Small intestine (tissue), 7 donors: Measurements from ENCODE around the gene DAG1. TPM values are rescaled to one million over a fixed set of nuclear protein-coding genes. Genes with fewer than 3 reads are reported as not detected.

Experiments
- DNase-seq, 2 donors: peaks; one replicate each; pipeline versions ENCODE4 v3.0.0 to v3.0.0-alpha.2; 2013
- FAIRE-seq: peaks from 2 replicates; lab custom pipeline; 2012; peaks lifted over from hg19 to GRCh38; lab: Jason Lieb, UNC
- H3K27ac ChIP-seq, 3 donors: one replicate each; pipeline ENCODE4 v1.5.1; 2013; ENCODE audit warnings: low read length in 2 of 3, mild to moderate bottlenecking in 2 of 3, control low read depth in 1 of 3, inconsistent platforms in 1 of 3, low read depth in 1 of 3, moderate library complexity in 1 of 3
- H3K27me3 ChIP-seq, 3 donors: one replicate each; pipeline ENCODE4 v1.6.1; 2013; ENCODE audit warnings: low read length in 3 of 3, inconsistent platforms in 1 of 3; ENCODE audit not compliant: control insufficient read depth in 3 of 3, insufficient read depth in 3 of 3
- H3K36me3 ChIP-seq, 3 donors: one replicate each; pipeline ENCODE4 v1.6.1; 2013; ENCODE audit warnings: low read length in 3 of 3, inconsistent platforms in 1 of 3, low read depth in 1 of 3, mild to moderate bottlenecking in 1 of 3, moderate library complexity in 1 of 3; ENCODE audit not compliant: control insufficient read depth in 3 of 3, insufficient read depth in 2 of 3
- H3K4me1 ChIP-seq, 3 donors: one replicate each; pipeline ENCODE4 v1.6.1; 2013; ENCODE audit warnings: low read length in 2 of 3, inconsistent platforms in 1 of 3, low read depth in 1 of 3, mild to moderate bottlenecking in 1 of 3, moderate library complexity in 1 of 3; ENCODE audit not compliant: control insufficient read depth in 3 of 3, insufficient read depth in 2 of 3
- H3K4me3 ChIP-seq, 3 donors: one replicate each; pipeline ENCODE4 v1.5.1; 2013; ENCODE audit warnings: low read length in 3 of 3, control low read depth in 1 of 3, inconsistent platforms in 1 of 3, low read depth in 1 of 3, mild to moderate bottlenecking in 1 of 3, moderate library complexity in 1 of 3
- H3K9me3 ChIP-seq, 2 donors: one replicate each; pipeline ENCODE4 v1.6.1; 2013; ENCODE audit warnings: low read depth in 1 of 2, low read length in 1 of 2; ENCODE audit not compliant: control insufficient read depth in 2 of 2, insufficient read depth in 1 of 2
- WGBS, 3 donors: extraction: QIAGEN DNeasy Blood & Tissue Kit; methylation state at CpG; one replicate each; pipeline ENCODE4 v1.1.7; 2013; 5-methylcytosine and 5-hydroxymethylcytosine counted together
- polyA plus RNA-seq, 4 donors: library from polyadenylated mRNA; stranded (reverse) in 3 of 4; unstranded in 1 of 4; fragments of 200-250 nt in 3 of 4; fragments of 120-200 nt in 1 of 4; gene quantifications; one replicate each; pipeline versions ENCODE4 v1.2.1 to v1.2.3, GENCODE V29; 2013
- donor health status: healthy with polysubstance abuse.
- donor health status: control.
- donor health status: control.
- donor health status: Bipolar disorder and iron deficiency.
- donor health status: healthy.

DAG1 gene
- polyA plus RNA-seq, 4 donors: 3.8 to 42.6 (median 23.8) TPM

GRCh38 chr3:49462222-49462621 is 7.8 kb upstream of the DAG1 start:
- Histone ChIP-seq H3K4me3 (no peak overlapping the region), H3K4me1 (peaks cover 2 to 35% (median 3%) of the 10 kb centered on the region in 3 donors), H3K9me3 (no peaks in the 10 kb centered on the region), H3K27ac (no peak overlapping the region), H3K36me3 (no peaks in the 10 kb centered on the region), H3K27me3 (no peaks in the 10 kb centered on the region)
- 78 to 89% (median 80%) methylated on average over 2 to 3 of the region's 3 CpGs for WGBS, 3 donors
- DNase-seq (no peak), FAIRE-seq (no peak)

GRCh38 chr3:49465270-49466034 is 4.6 kb upstream of the DAG1 start:
- 30 to 66% (median 41%) methylated on average over 18 of the region's 18 CpGs for WGBS, 3 donors
- Histone ChIP-seq H3K4me1 (peaks cover 2 to 39% (median 6%) of the 10 kb centered on the region in 3 donors), H3K36me3 (no peaks in the 10 kb centered on the region), H3K27ac (peak overlapping the region; percentile 47 to 88 (median 72)), H3K4me3 (no peak overlapping the region), H3K9me3 (no peaks in the 10 kb centered on the region), H3K27me3 (no peaks in the 10 kb centered on the region)
- FAIRE-seq: no peak
- DNase-seq: peak; percentile 54 to 63

GRCh38 chr3:49466085-49466484 is 4.0 kb upstream of the DAG1 start:
- WGBS, 3 donors: 22 to 72% (median 34%) methylated on average over 2 of the region's 2 CpGs
- Histone ChIP-seq H3K4me3 (no peak overlapping the region), H3K27ac (peak overlapping the region in 2 of 3 donors; percentile 72 to 88), H3K4me1 (peaks cover 2 to 36% (median 6%) of the 10 kb centered on the region in 3 donors), H3K36me3 (no peaks in the 10 kb centered on the region), H3K9me3 (no peaks in the 10 kb centered on the region), H3K27me3 (no peaks in the 10 kb centered on the region)
- FAIRE-seq (no peak), DNase-seq (no peak)

- H3K27ac ChIP-seq: peak overlapping the region; percentile 93 to 97 (median 93)
- no peaks in the 10 kb centered on the region for H3K27me3 ChIP-seq
- H3K36me3 ChIP-seq: no peaks in the 10 kb centered on the region
- DNase-seq (peak in 1 of 2 donors; percentile 41), FAIRE-seq (no peak)
- WGBS, 3 donors: 11 to 17% (median 14%) methylated on average over 23 of the region's 23 CpGs
- H3K4me3 ChIP-seq: peak overlapping the region in 2 of 3 donors; percentile 39 to 57
- H3K9me3 ChIP-seq: no peaks in the 10 kb centered on the region
- H3K4me1 ChIP-seq: peaks cover 0 to 32% (median 9%) of the 10 kb centered on the region in 3 donors
These were observed 781 bp upstream of the DAG1 start for GRCh38 chr3:49469037-49469935.

GRCh38 chr3:49470714-49471420 is 800 bp downstream of the DAG1 start:
- Histone ChIP-seq H3K9me3 (no peaks in the 10 kb centered on the region), H3K27me3 (no peaks in the 10 kb centered on the region), H3K36me3 (peaks cover 0 to 5% (median 0%) of the 10 kb centered on the region in 3 donors), H3K4me3 (peak overlapping the region; percentile 75 to 84 (median 80)), H3K4me1 (peaks cover 0 to 24% (median 6%) of the 10 kb centered on the region in 3 donors), H3K27ac (peak overlapping the region; percentile 93 to 98 (median 95))
- peak; percentile 44 to 45 for DNase-seq
- WGBS, 3 donors: 1 to 4% (median 2%) methylated on average over 18 to 23 of the region's 23 CpGs
- no peak for FAIRE-seq

- 56 to 74% (median 72%) methylated on average over 6 of the region's 6 CpGs for WGBS, 3 donors
- H3K36me3 ChIP-seq: peaks cover 0 to 10% (median 0%) of the 10 kb centered on the region in 3 donors
- H3K27me3 ChIP-seq: no peaks in the 10 kb centered on the region
- DNase-seq (peak in 1 of 2 donors; percentile 19), FAIRE-seq (no peak)
- peaks cover 0 to 18% (median 6%) of the 10 kb centered on the region in 3 donors for H3K4me1 ChIP-seq
- H3K27ac ChIP-seq: peak overlapping the region in 2 of 3 donors; percentile 11 to 93
- H3K9me3 ChIP-seq: no peaks in the 10 kb centered on the region
- peak overlapping the region in 1 of 3 donors; percentile 75 for H3K4me3 ChIP-seq
These were observed 1.9 kb downstream of the DAG1 start for GRCh38 chr3:49471856-49472495.

GRCh38 chr3:49476563-49476962 is 6.5 kb downstream of the DAG1 start:
- FAIRE-seq (no peak), DNase-seq (no peak)
- peaks cover 0 to 8% (median 3%) of the 10 kb centered on the region in 3 donors for H3K4me1 ChIP-seq
- WGBS, 3 donors: 54 to 80% (median 71%) methylated on average over 1 of the region's 1 CpG
- peaks cover 5 to 37% (median 9%) of the 10 kb centered on the region in 3 donors for H3K36me3 ChIP-seq
- no peaks in the 10 kb centered on the region for H3K9me3 ChIP-seq
- H3K27ac ChIP-seq: no peak overlapping the region
- H3K27me3 ChIP-seq: no peaks in the 10 kb centered on the region
- H3K4me3 ChIP-seq: no peak overlapping the region
